Stimulated activated CD4-positive, alpha-beta T cell treated with anti-CD3 and anti-CD28 coated beads, Interleukin-12 subunit alpha, Interleukin-12 subunit beta, amount 100 ng/mL, for 48 hours (primary cell): ENCODE measurements around the gene ABCC8.
A peak's percentile ranks its signal among the peaks of the same experiment; 100 is the strongest.

Source experiments
- DNase-seq, 3 donors: peaks; one replicate each; pipeline ENCODE4 v3.0.0-alpha.2; 2020; ENCODE audit warnings: low read depth in 2 of 3, low spot score in 1 of 3

ABCC8 gene

GRCh38 chr11:17389211-17389956 is 87.3 kb downstream of the ABCC8 start:
- DNase-seq, result peak; percentile 31 to 69 (median 66)

GRCh38 chr11:17388609-17389210 is 87.9 kb downstream of the ABCC8 start, which contains the start of gene KCNJ11:
Gene KCNJ11, minus strand, starts transcription at chr11:17388659. Its CDS starts 568 bp downstream, at chr11:17388091.
- DNase-seq, result no peak

- no peak for DNase-seq
Measured at GRCh38 chr11:17387811-17388210, 88.8 kb downstream of the ABCC8 start.

GRCh38 chr11:17387254-17387653 is 89.4 kb downstream of the ABCC8 start:
- DNase-seq, result no peak

GRCh38 chr11:17386331-17387084 is 90.1 kb downstream of the ABCC8 start:
- peak; percentile 8 to 27 (median 22) for DNase-seq

- DNase-seq, result no peak
Measured at GRCh38 chr11:17385926-17386325, 90.7 kb downstream of the ABCC8 start.

GRCh38 chr11:17385492-17385891 is 91.2 kb downstream of the ABCC8 start:
- no peak for DNase-seq

GRCh38 chr11:17384002-17384511 is 92.6 kb downstream of the ABCC8 start:
- DNase-seq, result peak; percentile 50 to 73 (median 66)

GRCh38 chr11:17383461-17383860 is 93.2 kb downstream of the ABCC8 start:
- no peak for DNase-seq

GRCh38 chr11:17382046-17382728 is 94.5 kb downstream of the ABCC8 start:
- DNase-seq, result no peak

GRCh38 chr11:17381156-17381555 is 95.5 kb downstream of the ABCC8 start:
- no peak for DNase-seq

- no peak for DNase-seq
Measured at GRCh38 chr11:17379383-17380180, 97.1 kb downstream of the ABCC8 start.

GRCh38 chr11:17378655-17379054 is 98.0 kb downstream of the ABCC8 start:
- DNase-seq, result no peak

- DNase-seq, result no peak
Measured at GRCh38 chr11:17376493-17376892, 100.2 kb downstream of the ABCC8 start.

- DNase-seq, result no peak
Measured at GRCh38 chr11:17375547-17375946, 101.1 kb downstream of the ABCC8 start.

- no peak for DNase-seq
Measured at GRCh38 chr11:17371614-17372013, 105.0 kb downstream of the ABCC8 start.

GRCh38 chr11:17369684-17370243 is 106.9 kb downstream of the ABCC8 start:
- no peak for DNase-seq

- no peak for DNase-seq
Measured at GRCh38 chr11:17369094-17369493, 107.6 kb downstream of the ABCC8 start.

- no peak for DNase-seq
Measured at GRCh38 chr11:17368551-17368950, 108.1 kb downstream of the ABCC8 start.

GRCh38 chr11:17366495-17366894 is 110.2 kb downstream of the ABCC8 start:
- no peak for DNase-seq
